K562 (cell line): ENCODE measurements around the gene TECTA.

Source experiments
- EHMT2 ChIP-seq: fragments of 450-650 bp; IDR thresholded peaks from 2 replicates; pipeline ENCODE4 v1.6.1; 2018; ENCODE audit warnings: antibody characterized with exemption
- EZH2 ChIP-seq: IDR thresholded peaks from 2 replicates; pipeline ENCODE4 v1.6.1; 2012; ENCODE audit warnings: low read depth, mild to moderate bottlenecking, inconsistent platforms, low read length, borderline replicate concordance
- POLR2AphosphoS5 ChIP-seq: IDR thresholded peaks from 2 replicates; pipeline ENCODE4 v1.6.1; 2011; ENCODE audit warnings: mild to moderate bottlenecking, low read depth, low read length, moderate library complexity; ENCODE audit not compliant: control insufficient read depth, insufficient read depth
- RFX5 ChIP-seq: IDR thresholded peaks from 2 replicates; pipeline ENCODE4 v1.6.1; 2011; ENCODE audit warnings: low read depth, mild to moderate bottlenecking, improper control_type of control experiment, low read length
- SMAD2 ChIP-seq: fragments of 150-350 bp; IDR thresholded peaks from 2 replicates; pipeline ENCODE4 v1.6.1; 2014; ENCODE audit warnings: low read depth, mild to moderate bottlenecking, low read length
- U2AF1 ChIP-seq: fragments of 200-400 bp; formaldehyde crosslinking; optimal IDR thresholded peaks from 2 replicates; pipeline ENCODE3; 2017; ENCODE audit warnings: mild to moderate bottlenecking, low read depth, low read length, moderate library complexity
- YY1 ChIP-seq, 3 experiments: IDR thresholded peaks; 2 replicates each; pipeline ENCODE4 v1.6.1; 2011; ENCODE audit warnings: low read length in 2 of 3, mild to moderate bottlenecking in 2 of 3, moderate library complexity in 2 of 3, borderline replicate concordance in 1 of 3, control low read depth in 1 of 3, low read depth in 1 of 3; ENCODE audit not compliant: insufficient read depth in 3 of 3, insufficient replicate concordance in 2 of 3, control insufficient read depth in 1 of 3, insufficient read length in 1 of 3; ENCODE audit errors: extremely low read depth in 1 of 3
- TF ChIP-seq, protein P1 (sequence below): IDR thresholded peaks from 2 replicates; pipeline ENCODE4 v1.6.1; 2011; ENCODE audit not compliant: insufficient read length; ENCODE audit errors: extremely low read depth
- TF ChIP-seq, protein P2 (sequence below), 3 experiments: IDR thresholded peaks in 2 of 3; conservative IDR thresholded peaks in 1 of 3; 2 replicates each; pipeline ENCODE4 v1.5.1; 2011 to 2012; ENCODE audit warnings: low read length in 3 of 3, mild to moderate bottlenecking in 3 of 3, control low read depth in 2 of 3, improper control_type of control experiment in 1 of 3, inconsistent platforms in 1 of 3, low read depth in 1 of 3, mixed read lengths in 1 of 3, moderate library complexity in 1 of 3; ENCODE audit not compliant: insufficient read depth in 2 of 3
- TF ChIP-seq, protein P3 (sequence below): fragments of 450-650 bp; IDR thresholded peaks from 2 replicates; pipeline ENCODE4 v1.7.0; 2016; ENCODE audit warnings: borderline replicate concordance

DNA sequence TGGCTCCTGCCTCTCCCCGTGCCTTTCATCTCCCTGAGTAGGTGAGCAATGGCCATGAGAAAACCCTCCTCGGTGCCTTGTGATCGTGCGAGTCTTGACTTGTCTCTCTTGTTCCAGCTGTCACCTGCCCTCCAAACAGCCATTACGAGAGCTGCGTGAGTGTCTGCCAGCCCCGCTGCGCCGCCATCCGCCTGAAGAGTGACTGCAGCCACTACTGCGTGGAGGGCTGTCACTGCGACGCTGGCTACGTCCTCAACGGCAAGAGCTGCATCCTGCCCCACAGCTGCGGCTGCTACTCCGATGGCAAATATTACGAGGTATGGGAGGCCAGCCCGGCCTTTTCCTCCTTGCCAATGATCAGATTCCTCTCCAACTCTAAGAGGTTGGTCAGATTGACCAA, 51.7 kb downstream of the TECTA start:
- TF ChIP-seq, protein P1, sequence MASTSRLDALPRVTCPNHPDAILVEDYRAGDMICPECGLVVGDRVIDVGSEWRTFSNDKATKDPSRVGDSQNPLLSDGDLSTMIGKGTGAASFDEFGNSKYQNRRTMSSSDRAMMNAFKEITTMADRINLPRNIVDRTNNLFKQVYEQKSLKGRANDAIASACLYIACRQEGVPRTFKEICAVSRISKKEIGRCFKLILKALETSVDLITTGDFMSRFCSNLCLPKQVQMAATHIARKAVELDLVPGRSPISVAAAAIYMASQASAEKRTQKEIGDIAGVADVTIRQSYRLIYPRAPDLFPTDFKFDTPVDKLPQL: no peak
- TF ChIP-seq RFX5 (no peak), U2AF1 (no peak), SMAD2 (no peak), YY1 (IDR thresholded peaks at IDR 0.05; ENCODE audit: borderline replicate concordance in 1 of 3, control insufficient read depth in 1 of 3, extremely low read depth in 1 of 3, insufficient read depth in 3 of 3, insufficient read length in 1 of 3, insufficient replicate concordance in 2 of 3, low read depth in 1 of 3, low read length in 2 of 3) (no peak), EZH2 (no peak), POLR2AphosphoS5 (no peak), EHMT2 (no peak)
- TF ChIP-seq, protein P2, sequence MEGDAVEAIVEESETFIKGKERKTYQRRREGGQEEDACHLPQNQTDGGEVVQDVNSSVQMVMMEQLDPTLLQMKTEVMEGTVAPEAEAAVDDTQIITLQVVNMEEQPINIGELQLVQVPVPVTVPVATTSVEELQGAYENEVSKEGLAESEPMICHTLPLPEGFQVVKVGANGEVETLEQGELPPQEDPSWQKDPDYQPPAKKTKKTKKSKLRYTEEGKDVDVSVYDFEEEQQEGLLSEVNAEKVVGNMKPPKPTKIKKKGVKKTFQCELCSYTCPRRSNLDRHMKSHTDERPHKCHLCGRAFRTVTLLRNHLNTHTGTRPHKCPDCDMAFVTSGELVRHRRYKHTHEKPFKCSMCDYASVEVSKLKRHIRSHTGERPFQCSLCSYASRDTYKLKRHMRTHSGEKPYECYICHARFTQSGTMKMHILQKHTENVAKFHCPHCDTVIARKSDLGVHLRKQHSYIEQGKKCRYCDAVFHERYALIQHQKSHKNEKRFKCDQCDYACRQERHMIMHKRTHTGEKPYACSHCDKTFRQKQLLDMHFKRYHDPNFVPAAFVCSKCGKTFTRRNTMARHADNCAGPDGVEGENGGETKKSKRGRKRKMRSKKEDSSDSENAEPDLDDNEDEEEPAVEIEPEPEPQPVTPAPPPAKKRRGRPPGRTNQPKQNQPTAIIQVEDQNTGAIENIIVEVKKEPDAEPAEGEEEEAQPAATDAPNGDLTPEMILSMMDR (IDR thresholded peaks at IDR 0.05 in 2 of 3, conservative IDR thresholded peaks at IDR 0.05 in 1 of 3; ENCODE audit: insufficient read depth in 2 of 3, low read depth in 1 of 3, low read length in 3 of 3): 0 out of 6 replicates have a peak, but pooled peaks of 1 of the 3 experiments have one; percentile 3
- TF ChIP-seq, protein P3, sequence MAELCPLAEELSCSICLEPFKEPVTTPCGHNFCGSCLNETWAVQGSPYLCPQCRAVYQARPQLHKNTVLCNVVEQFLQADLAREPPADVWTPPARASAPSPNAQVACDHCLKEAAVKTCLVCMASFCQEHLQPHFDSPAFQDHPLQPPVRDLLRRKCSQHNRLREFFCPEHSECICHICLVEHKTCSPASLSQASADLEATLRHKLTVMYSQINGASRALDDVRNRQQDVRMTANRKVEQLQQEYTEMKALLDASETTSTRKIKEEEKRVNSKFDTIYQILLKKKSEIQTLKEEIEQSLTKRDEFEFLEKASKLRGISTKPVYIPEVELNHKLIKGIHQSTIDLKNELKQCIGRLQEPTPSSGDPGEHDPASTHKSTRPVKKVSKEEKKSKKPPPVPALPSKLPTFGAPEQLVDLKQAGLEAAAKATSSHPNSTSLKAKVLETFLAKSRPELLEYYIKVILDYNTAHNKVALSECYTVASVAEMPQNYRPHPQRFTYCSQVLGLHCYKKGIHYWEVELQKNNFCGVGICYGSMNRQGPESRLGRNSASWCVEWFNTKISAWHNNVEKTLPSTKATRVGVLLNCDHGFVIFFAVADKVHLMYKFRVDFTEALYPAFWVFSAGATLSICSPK: no peak
